ENCODE measurements around the gene MRPL12. TPM values are rescaled to one million over a fixed set of nuclear protein-coding genes. Genes with fewer than 3 reads are reported as not detected.

The MRPL12 gene
- total and polyA plus RNA-seq, 2 of the 8 experiments (the other 6 are each of a cell fraction or from before 2014, with no cell fraction given), result 120 to 141 TPM

GRCh38 chr17:81666342-81667191 lies 36.6 kb upstream of the MRPL12 start, which contains the start of the genes CCDC137 and OXLD1 (continued):
- peak; percentile 76 for TF ChIP-seq TAF1 (IDR thresholded peaks at IDR 0.05; ENCODE audit: low read depth, low read length)
- TF ChIP-seq SUZ12 (IDR thresholded peaks at IDR 0.05; ENCODE audit: low read length), result no peak
- no peak for TF ChIP-seq SRF (IDR thresholded peaks at IDR 0.05; ENCODE audit: low read depth, low read length)
- no peak for TF ChIP-seq EZH2 (IDR thresholded peaks at IDR 0.05; ENCODE audit: low read depth, low read length, severe bottlenecking)
- no peak for TF ChIP-seq CTBP2 (IDR thresholded peaks at IDR 0.05; ENCODE audit: borderline replicate concordance, insufficient read depth, insufficient read length, low read length)
- TF ChIP-seq TCF12 (IDR thresholded peaks at IDR 0.05; ENCODE audit: low read depth, low read length), result no peak
- TF ChIP-seq FOSL1 (IDR thresholded peaks at IDR 0.05; ENCODE audit: insufficient read depth, low read depth, low read length), result no peak
- TF ChIP-seq BRCA1 (IDR thresholded peaks at IDR 0.05; ENCODE audit: low read depth, low read length), result no peak
- peak; percentile 68 for TF ChIP-seq MAX (IDR thresholded peaks at IDR 0.05)
- peak; percentile 92 for TF ChIP-seq EGR1 (IDR thresholded peaks at IDR 0.05; ENCODE audit: borderline replicate concordance, low read depth, low read length)
- TF ChIP-seq SP4 (IDR thresholded peaks at IDR 0.05; ENCODE audit: low read length), result no peak
- peak in 1 of 2 experiments; percentile 69; a peak in 1 of 4 replicates for TF ChIP-seq HDAC2 (IDR thresholded peaks at IDR 0.05; ENCODE audit: borderline replicate concordance in 1 of 2, low read depth in 2 of 2, low read length in 2 of 2)
- no peak for TF ChIP-seq ATF3 (IDR thresholded peaks at IDR 0.05; ENCODE audit: insufficient read depth, low read depth, low read length)
- TF ChIP-seq NANOG (IDR thresholded peaks at IDR 0.05; ENCODE audit: insufficient read depth, low read depth, low read length, poor library complexity, severe bottlenecking), result peak; percentile 80
- TF ChIP-seq ASH2L (IDR thresholded peaks at IDR 0.05; ENCODE audit: low read length), result peak; percentile 63
- TF ChIP-seq CEBPB (IDR thresholded peaks at IDR 0.05; ENCODE audit: low read depth, low read length), result no peak
- TF ChIP-seq GTF2F1 (IDR thresholded peaks at IDR 0.05; ENCODE audit: borderline replicate concordance, low read depth, low read length), result peak; percentile 27; the same call in 1 of the 2 replicates
- peak; percentile 61 for TF ChIP-seq SP2 (IDR thresholded peaks at IDR 0.05; ENCODE audit: low read length)
- no peak for TF ChIP-seq ZNF274 (IDR thresholded peaks at IDR 0.05; ENCODE audit: borderline replicate concordance, extremely low read depth, low read length)
- no peak for TF ChIP-seq KDM1A (IDR thresholded peaks at IDR 0.05; ENCODE audit: borderline replicate concordance, low read length)
- TF ChIP-seq KDM4A (IDR thresholded peaks at IDR 0.05; ENCODE audit: low read depth, low read length, severe bottlenecking), result peak; percentile 66
- TF ChIP-seq GABPA (IDR thresholded peaks at IDR 0.05; ENCODE audit: borderline replicate concordance, insufficient read depth, low read length), result peak; percentile 97
- TF ChIP-seq POLR2AphosphoS5 (IDR thresholded peaks at IDR 0.05; ENCODE audit: low read depth, low read length), result peak; percentile 96
